Testis (tissue), 2 donors: ENCODE results near the gene EPC1.

ENCODE experiments used
- CTCF ChIP-seq, 3 experiments: fragments of 450-650 bp in 2 of 3; fragments of 200-600 bp in 1 of 3; sonication (generic) in 1 of 3; IDR thresholded peaks; one replicate each; pipeline ENCODE4 v1.5.1; 2016 to 2019; ENCODE audit warnings: antibody characterized with exemption in 3 of 3, mild to moderate bottlenecking in 2 of 3, moderate library complexity in 1 of 3
- POLR2A ChIP-seq: fragments of 450-650 bp; IDR thresholded peaks from one replicate; pipeline ENCODE4 v1.6.1; 2017; ENCODE audit warnings: antibody characterized with exemption, mild to moderate bottlenecking, moderate library complexity

GRCh38 chr10:32314588-32314987 is 32.4 kb downstream of the EPC1 start:
- no peak for TF ChIP-seq CTCF (IDR thresholded peaks at IDR 0.05)
- no peak for TF ChIP-seq POLR2A
